NCI-H2196 treated with DMSO at 0.1 percent for 48 hours (cell line): ENCODE data around the gene SMOC2.
"Not testable (repeated sequence)": the region's sequence is repeated elsewhere in the genome, so short reads cannot be mapped to it uniquely, and the experiment has no call there.

Experiments
- DNase-seq: peaks from one replicate; lab custom pipeline; 2025; ENCODE audit not compliant: unreplicated experiment; lab: John Stamatoyannopoulos, UW

The SMOC2 gene

DNA sequence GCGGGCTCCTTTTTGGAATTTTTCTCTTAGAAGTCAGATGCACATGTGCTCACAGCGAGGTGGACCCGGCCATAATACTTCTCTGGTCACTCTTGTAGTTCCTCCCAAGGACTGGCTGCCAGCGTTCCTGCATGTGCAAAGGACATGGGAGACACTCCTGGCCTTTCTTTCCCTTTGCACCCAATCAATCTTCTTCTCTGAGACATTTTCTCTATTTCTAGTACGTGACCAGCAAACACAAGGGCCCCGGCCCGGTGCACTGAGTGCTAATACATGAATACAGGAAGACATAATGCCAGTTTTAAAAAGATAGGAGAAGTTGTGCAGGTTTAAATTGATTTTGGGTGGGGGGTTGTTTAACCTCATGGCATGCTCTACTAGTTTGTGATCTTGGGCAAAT lies 233.6 kb downstream of the SMOC2 start:
- no peak for DNase-seq

GRCh38 chr6:168675375-168675774 lies 234.4 kb downstream of the SMOC2 start:
- DNase-seq = no peak

DNA sequence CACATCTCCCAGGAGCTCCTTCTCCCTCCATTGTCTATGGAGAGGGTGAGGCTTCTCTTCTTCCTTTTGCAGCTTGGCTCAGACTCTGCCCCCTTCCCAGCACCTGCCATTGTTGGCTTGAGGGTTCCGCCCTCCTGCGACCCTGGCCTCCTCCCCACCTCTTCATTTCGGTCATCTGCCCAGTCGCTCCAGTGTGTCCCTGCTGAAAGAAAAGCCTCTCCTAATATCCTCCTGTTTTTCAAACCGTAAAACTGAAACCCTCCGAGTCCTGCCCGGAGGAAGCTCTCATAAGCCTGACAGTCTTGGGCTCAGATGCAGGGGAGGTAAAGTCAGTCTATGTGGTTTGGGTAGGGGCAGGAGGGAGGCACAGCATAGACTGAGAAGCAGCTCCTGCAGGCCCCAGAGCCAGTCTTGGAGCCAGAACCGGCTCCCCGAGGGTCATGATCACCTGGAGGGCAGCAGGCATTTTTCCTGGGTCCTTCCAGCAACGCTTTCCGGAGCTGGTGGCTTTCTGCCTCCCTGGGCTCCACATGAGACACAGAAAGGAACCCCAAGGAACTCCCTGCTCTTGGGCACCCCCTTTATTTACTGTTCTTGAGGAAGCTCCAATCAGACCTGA lies 235.1 kb downstream of the SMOC2 start:
- DNase-seq = no peak

GRCh38 chr6:168676552-168677322 lies 235.8 kb downstream of the SMOC2 start:
- DNase-seq = no peak

- not testable (repeated sequence) for DNase-seq
Observed at GRCh38 chr6:168677323-168677781, 236.4 kb downstream of the SMOC2 start.

DNA sequence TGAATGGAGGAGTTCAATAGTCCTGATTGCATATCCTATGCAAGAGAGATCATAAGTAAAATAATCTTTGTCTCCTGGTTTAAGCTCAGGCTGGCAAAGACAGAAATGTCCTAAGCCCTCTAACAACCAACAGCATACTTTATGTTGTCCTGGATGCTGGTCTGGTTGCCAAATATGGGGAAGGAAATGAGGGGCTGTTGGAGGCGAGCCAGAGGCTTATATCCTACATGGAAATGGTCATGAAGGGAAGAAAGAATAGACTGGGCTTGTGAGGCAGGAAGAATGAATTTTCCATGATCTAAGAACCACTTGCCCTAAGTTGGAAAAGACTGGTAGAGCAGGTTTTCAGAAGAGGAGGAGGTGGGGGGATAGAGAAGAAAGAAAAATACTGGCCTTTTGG lies 237.1 kb downstream of the SMOC2 start:
- no peak for DNase-seq

- no peak for DNase-seq
Observed at GRCh38 chr6:168678588-168678987, 237.6 kb downstream of the SMOC2 start.

GRCh38 chr6:168681748-168682147 lies 240.8 kb downstream of the SMOC2 start:
- no peak for DNase-seq

GRCh38 chr6:168683621-168684020 lies 242.6 kb downstream of the SMOC2 start:
- no peak for DNase-seq

DNA sequence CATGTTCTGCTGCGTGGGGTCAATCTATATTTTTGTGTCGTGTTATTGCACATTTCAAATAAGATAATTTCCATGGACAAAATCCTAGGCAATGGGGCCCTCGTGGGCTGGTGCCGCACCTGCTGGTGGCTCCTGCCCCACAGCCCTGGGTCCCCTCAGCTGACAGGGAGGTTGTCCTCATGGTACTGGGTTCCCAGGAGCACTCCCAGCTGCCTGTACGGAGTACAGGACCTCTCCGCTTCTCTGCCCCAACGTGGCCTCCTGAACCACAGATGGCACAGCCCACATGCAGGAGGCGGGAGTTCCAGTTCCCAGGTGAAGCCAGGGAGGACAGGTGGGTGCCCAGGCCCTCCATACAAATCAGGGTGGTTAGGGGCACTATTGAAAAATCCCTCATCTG lies 243.5 kb downstream of the SMOC2 start:
- DNase-seq = no peak

DNA sequence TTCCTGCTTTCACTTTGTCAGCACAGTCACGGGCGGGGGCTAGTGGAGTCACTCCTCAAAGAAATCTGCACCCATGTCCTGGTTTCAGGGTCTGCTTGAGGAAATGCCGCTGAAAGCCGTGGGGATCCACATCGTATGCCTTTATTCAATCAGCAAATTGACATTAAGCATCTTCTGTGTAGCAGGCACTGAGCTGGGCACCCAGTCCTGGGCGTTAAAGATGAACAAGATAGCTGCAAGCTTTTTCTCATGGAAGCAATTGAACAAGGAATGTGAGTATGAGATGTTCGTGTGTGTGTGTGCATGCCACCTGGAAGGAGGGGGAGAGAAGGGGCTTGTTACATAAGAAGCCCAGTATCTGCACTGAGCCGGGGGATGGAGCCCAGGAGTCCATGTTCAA lies 243.9 kb downstream of the SMOC2 start:
- no peak for DNase-seq

- no peak for DNase-seq
Observed at GRCh38 chr6:168686029-168686738, 245.2 kb downstream of the SMOC2 start.

- no peak for DNase-seq
Observed at GRCh38 chr6:168686831-168687730, 246.1 kb downstream of the SMOC2 start.

DNA sequence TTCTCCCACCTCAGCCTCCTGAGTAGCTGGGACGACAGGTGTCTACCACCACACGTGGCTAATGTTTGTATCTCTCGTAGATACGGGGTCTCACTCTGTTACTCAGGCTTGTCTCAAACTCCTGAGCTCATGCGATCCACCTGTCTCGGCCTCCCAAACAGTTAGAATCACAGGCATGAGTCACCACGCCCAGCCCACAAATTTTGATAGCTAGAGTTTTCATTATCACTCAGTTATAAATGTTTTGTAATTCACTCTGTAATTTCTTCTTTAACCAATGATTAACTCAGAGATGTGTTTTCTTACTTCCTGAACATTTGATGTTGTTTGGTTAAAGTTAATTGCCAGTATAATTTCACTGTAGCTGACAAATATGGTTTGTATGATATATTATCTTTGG lies 249.3 kb downstream of the SMOC2 start:
- DNase-seq = no peak

- no peak for DNase-seq
Observed at GRCh38 chr6:168691774-168692173, 250.8 kb downstream of the SMOC2 start.

- DNase-seq = no peak
Observed at GRCh38 chr6:168692193-168692914, 251.4 kb downstream of the SMOC2 start.

- DNase-seq = not testable (repeated sequence)
Observed at GRCh38 chr6:168692915-168693257, 251.9 kb downstream of the SMOC2 start.

GRCh38 chr6:168694797-168695196 lies 253.8 kb downstream of the SMOC2 start:
- DNase-seq = not testable (repeated sequence)

DNA sequence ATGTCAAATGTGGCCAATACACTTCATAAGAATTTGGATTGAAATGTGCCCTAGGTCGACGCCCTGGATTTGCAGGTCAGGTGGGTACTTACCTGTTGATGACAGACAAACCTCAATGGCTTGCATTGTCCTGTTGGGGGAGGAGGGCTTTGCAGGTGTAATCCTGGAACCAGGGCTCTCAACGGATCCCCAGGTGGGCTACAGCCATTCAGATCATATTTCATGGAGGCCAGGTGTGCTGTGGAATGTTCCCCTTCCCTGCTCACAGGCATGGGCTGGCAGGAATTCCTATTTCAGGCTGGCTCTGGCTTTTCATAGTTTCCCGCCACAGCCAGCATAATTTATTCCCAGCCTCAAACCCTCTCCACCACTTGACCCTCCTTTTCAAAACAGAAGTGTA lies 254.7 kb downstream of the SMOC2 start:
- DNase-seq = no peak

DNA sequence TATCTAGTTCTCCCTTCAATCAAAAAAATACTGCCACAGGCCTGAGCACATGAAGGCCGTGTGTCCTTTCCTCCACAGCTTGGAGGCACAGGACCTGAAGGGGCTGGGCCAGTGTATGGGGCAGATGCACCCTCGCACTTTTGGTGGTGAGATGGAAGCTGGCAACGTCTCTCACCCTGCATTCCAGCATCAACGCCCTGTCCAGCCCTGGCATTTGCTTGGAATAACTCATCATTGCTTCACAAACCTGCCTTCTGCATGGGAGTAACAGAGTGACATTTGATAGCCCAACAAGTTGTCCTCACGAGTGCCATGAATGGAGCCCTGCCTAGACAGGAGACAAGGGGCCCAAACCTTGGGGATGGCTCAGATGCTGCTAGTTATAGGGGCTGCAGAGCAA lies 257.9 kb downstream of the SMOC2 start:
- no peak for DNase-seq
